IMR-90 (cell line): Measurements from ENCODE around the gene OXLD1. TPM values are rescaled to one million over a fixed set of nuclear protein-coding genes. Genes with fewer than 3 reads are reported as not detected.
A peak's percentile ranks its signal among the peaks of the same experiment; 100 is the strongest.

ENCODE experiments used
- ATAC-seq: fragments of 200-7000 bp; cut with Tn5 transposase; 2 replicates; pipeline ENCODE4 v1.9.1; 2020; ENCODE audit warnings: low read depth, mild to moderate bottlenecking, moderate library complexity
- BruUV-seq: library from RNA; stranded (reverse); fragments of 400-500 nt; replicated peaks from 2 replicates; lab custom pipeline; 2021; lab: Mats Ljungman, UMichigan
- CTCF ChIA-PET: fragments of 300-600 bp; formaldehyde crosslinking; extraction: SDS; loops from one replicate; lab custom pipeline; 2021; ENCODE audit warnings: antibody characterized with exemption; lab: Yijun Ruan, JAX
- POLR2A ChIA-PET: fragments of 300-600 bp; sonication (Branson Sonifier 250); formaldehyde crosslinking; loops from one replicate; lab custom pipeline; 2022; ENCODE audit warnings: antibody characterized with exemption; ENCODE audit not compliant: unreplicated experiment; lab: Charles Lee
- DNase-seq: peaks from one replicate; pipeline ENCODE4 v3.0.0; 2013
- H2AFZ ChIP-seq: replicated peaks from 2 replicates; pipeline ENCODE3; 2013; ENCODE audit warnings: low read length, mild to moderate bottlenecking; ENCODE audit not compliant: poor library complexity
- H2AK5ac ChIP-seq: 2 replicates; pipeline ENCODE4 v1.6.1; 2013; ENCODE audit warnings: low read depth, low read length, inconsistent platforms
- H2AK9ac ChIP-seq: replicated peaks from 2 replicates; pipeline ENCODE3; 2013; ENCODE audit warnings: mild to moderate bottlenecking, low read depth, low read length, moderate library complexity; ENCODE audit not compliant: poor library complexity
- H2BK120ac ChIP-seq: 2 replicates; pipeline ENCODE4 v1.6.1; 2013; ENCODE audit warnings: low read depth, low read length, inconsistent platforms
- H2BK15ac ChIP-seq: 3 replicates; pipeline ENCODE4 v1.6.1; 2013; ENCODE audit warnings: low read depth, low read length, inconsistent platforms
- H2BK20ac ChIP-seq: 2 replicates; pipeline ENCODE4 v1.6.1; 2013; ENCODE audit warnings: low read depth, mild to moderate bottlenecking, inconsistent platforms, low read length, moderate library complexity
- H2BK5ac ChIP-seq: 2 replicates; pipeline ENCODE4 v1.6.1; 2013; ENCODE audit warnings: mild to moderate bottlenecking, low read depth, low read length, inconsistent platforms; ENCODE audit not compliant: poor library complexity, severe bottlenecking
- H3K14ac ChIP-seq: replicated peaks from 2 replicates; pipeline ENCODE4 v1.6.1; 2013; ENCODE audit warnings: low read depth, low read length, inconsistent platforms
- H3K18ac ChIP-seq: 2 replicates; pipeline ENCODE4 v1.6.1; 2013; ENCODE audit warnings: low read depth, low read length, control low read depth
- H3K23ac ChIP-seq: 2 replicates; pipeline ENCODE4 v1.6.1; 2013; ENCODE audit warnings: low read depth, low read length, inconsistent platforms
- H3K27ac ChIP-seq: 2 replicates; pipeline ENCODE4 v1.5.1; 2013; ENCODE audit warnings: mild to moderate bottlenecking, control low read depth, low read length; ENCODE audit not compliant: insufficient read depth
- H3K27me3 ChIP-seq: 2 replicates; pipeline ENCODE4 v1.6.1; 2013; ENCODE audit warnings: low read length; ENCODE audit not compliant: control insufficient read depth, insufficient read depth
- H3K36me3 ChIP-seq: 2 replicates; pipeline ENCODE4 v1.6.1; 2013; ENCODE audit warnings: low read length, mixed read lengths; ENCODE audit not compliant: control insufficient read depth, insufficient read depth
- H3K4ac ChIP-seq: 2 replicates; pipeline ENCODE4 v1.6.1; 2013; ENCODE audit warnings: low read depth, low read length, inconsistent platforms
- H3K4me1 ChIP-seq: 2 replicates; pipeline ENCODE4 v1.6.1; 2013; ENCODE audit warnings: low read length, mixed read lengths; ENCODE audit not compliant: control insufficient read depth, insufficient read depth
- H3K4me2 ChIP-seq: 2 replicates; pipeline ENCODE4 v1.6.1; 2013; ENCODE audit warnings: low read depth, mild to moderate bottlenecking, control low read depth, low read length, moderate library complexity
- H3K4me3 ChIP-seq: 2 replicates; pipeline ENCODE4 v1.5.1; 2013; ENCODE audit warnings: low read depth, mild to moderate bottlenecking, control low read depth, low read length, moderate library complexity; ENCODE audit not compliant: insufficient read depth
- H3K56ac ChIP-seq: 2 replicates; pipeline ENCODE4 v1.6.1; 2013; ENCODE audit warnings: low read length, inconsistent platforms; ENCODE audit not compliant: insufficient read depth; ENCODE audit errors: extremely low read depth
- H3K79me1 ChIP-seq, 2 experiments: 2 replicates each; pipeline ENCODE4 v1.6.1; 2013; ENCODE audit warnings: low read length in 2 of 2, inconsistent platforms in 1 of 2, low read depth in 1 of 2
- H3K9ac ChIP-seq: 2 replicates; pipeline ENCODE4 v1.6.1; 2013; ENCODE audit warnings: low read depth, low read length, control low read depth
- H3K9me1 ChIP-seq: 2 replicates; pipeline ENCODE4 v1.6.1; 2013; ENCODE audit warnings: low read length, inconsistent platforms; ENCODE audit not compliant: insufficient read depth
- H3K9me3 ChIP-seq: 2 replicates; pipeline ENCODE4 v1.6.1; 2013; ENCODE audit warnings: low read length; ENCODE audit not compliant: control insufficient read depth, insufficient read depth
- H4K20me1 ChIP-seq: 2 replicates; pipeline ENCODE4 v1.6.1; 2013; ENCODE audit warnings: low read length, inconsistent platforms; ENCODE audit not compliant: insufficient read depth
- H4K5ac ChIP-seq: 2 replicates; pipeline ENCODE4 v1.6.1; 2013; ENCODE audit warnings: mild to moderate bottlenecking, low read depth, low read length, control low read depth
- H4K8ac ChIP-seq, 2 experiments: 2 replicates each; pipeline ENCODE4 v1.6.1; 2013; ENCODE audit warnings: low read depth in 2 of 2, low read length in 2 of 2, control low read depth in 1 of 2, inconsistent platforms in 1 of 2
- H4K91ac ChIP-seq: 2 replicates; pipeline ENCODE4 v1.6.1; 2013; ENCODE audit warnings: low read depth, low read length, inconsistent platforms; ENCODE audit not compliant: insufficient read depth
- CEBPB ChIP-seq: IDR thresholded peaks from 2 replicates; pipeline ENCODE4 v1.6.1; 2012; ENCODE audit warnings: low read depth, low read length, improper control_type of control experiment
- CHD1 ChIP-seq: IDR thresholded peaks from 2 replicates; pipeline ENCODE4 v1.6.1; 2012; ENCODE audit warnings: low read depth, low read length, improper control_type of control experiment
- FOS ChIP-seq: fragments of 150-350 bp; IDR thresholded peaks from 2 replicates; pipeline ENCODE4 v1.6.1; 2016; ENCODE audit warnings: low read depth, low read length
- MAFK ChIP-seq: IDR thresholded peaks from 2 replicates; pipeline ENCODE4 v1.6.1; 2012; ENCODE audit warnings: low read depth, low read length, improper control_type of control experiment
- MAZ ChIP-seq: IDR thresholded peaks from 2 replicates; pipeline ENCODE4 v1.6.1; 2012; ENCODE audit warnings: low read depth, mild to moderate bottlenecking, low read length, improper control_type of control experiment, moderate library complexity, borderline replicate concordance
- NFE2L2 ChIP-seq: fragments of 150-350 bp; IDR thresholded peaks from 2 replicates; pipeline ENCODE4 v1.6.1; 2016; ENCODE audit warnings: low read depth, mild to moderate bottlenecking, low read length
- RAD21 ChIP-seq: IDR thresholded peaks from 2 replicates; pipeline ENCODE4 v1.6.1; 2012; ENCODE audit warnings: low read length, improper control_type of control experiment
- RFX5 ChIP-seq: IDR thresholded peaks from 2 replicates; pipeline ENCODE4 v1.8.0; 2012; ENCODE audit warnings: low read depth, mild to moderate bottlenecking, low read length, moderate library complexity
- USF2 ChIP-seq: fragments of 150-350 bp; IDR thresholded peaks from 2 replicates; pipeline ENCODE4 v1.6.1; 2017; ENCODE audit warnings: mild to moderate bottlenecking, antibody characterized with exemption, low read length, low read depth
- WGBS, 2 experiments: methylation state at CpG; one replicate each; pipeline versions ENCODE4 v1.1.5 to v1.1.7; 2013; ENCODE audit warnings: missing lambda C conversion rate in 2 of 2; ENCODE audit not compliant: insufficient read length in 1 of 2; ENCODE audit errors: extremely low coverage in 2 of 2; 5-methylcytosine and 5-hydroxymethylcytosine counted together
- dilution Hi-C: fragments of 300-500 bp; cut with HindIII; formaldehyde crosslinking; loops from one replicate; pipeline ENCODE4 v1.14.3; 2018; ENCODE audit warnings: low sequenced_read_pairs; ENCODE audit not compliant: unreplicated experiment
- in situ Hi-C: fragments of 300-500 bp; cut with MboI; formaldehyde crosslinking; loops from 3 replicates; pipeline ENCODE4 v1.14.3; 2019; ENCODE audit warnings: low sequenced_read_pairs, inconsistent platforms, mixed read lengths
- intact Hi-C: fragments of 100-400 bp; cut with micrococcal nuclease; formaldehyde crosslinking; loops from 2 replicates; pipeline ENCODE4 v1.10.0; 2022
- polyA plus RNA-seq, 3 experiments: library from polyadenylated mRNA; depleted of rRNA; stranded (reverse); fragments of >200 nt; gene quantifications; 2 replicates each; pipeline ENCODE4 v1.2.3, GENCODE V29; 2012; ENCODE audit warnings: low replicate concordance in 1 of 3
- total RNA-seq: library from RNA; depleted of rRNA; stranded (reverse); fragments of >200 nt; gene quantifications from 2 replicates; pipeline ENCODE4 v1.2.3, GENCODE V29; 2012

The OXLD1 gene
- total and polyA plus RNA-seq, 2 of the 4 experiments (the other 2 are of a cell fraction): 9.9 to 22.3 TPM

GRCh38 chr17:81705518-81706231, 39.3 kb upstream of the OXLD1 start:
- Histone ChIP-seq H3K9me1 (peaks cover 3% of the 10 kb centered on the region; the same call in 1 of the 2 replicates), H3K9ac (no peak overlapping the region), H3K18ac (no peak overlapping the region), H3K23ac (no peak overlapping the region), H2BK20ac (no peak overlapping the region), H4K20me1 (peaks cover 25% of the 10 kb centered on the region), H3K4ac (no peak overlapping the region), H4K8ac (no peak overlapping the region), H2BK15ac (no peak overlapping the region), H3K27me3 (no peaks in the 10 kb centered on the region), H2BK120ac (no peak overlapping the region), H3K56ac (no peak overlapping the region), H3K4me1 (peaks cover 10% of the 10 kb centered on the region), H2AK9ac (no peak overlapping the region), H3K36me3 (peaks cover 27% of the 10 kb centered on the region), H4K91ac (no peak overlapping the region), H3K4me2 (no peak overlapping the region), H2AK5ac (no peak overlapping the region), H2AFZ (peak overlapping the region; percentile 33), H2BK5ac (no peak overlapping the region), H3K14ac (no peak overlapping the region), H3K9me3 (no peaks in the 10 kb centered on the region), H3K27ac (no peak overlapping the region), H3K79me1 (peaks cover 12 to 50% of the 10 kb centered on the region in 2 experiments), H4K5ac (no peak overlapping the region), H3K4me3 (no peak overlapping the region)
- in situ Hi-C loops: no loop called here
- dilution Hi-C loops: no loop called here
- CTCF ChIA-PET: no interaction called here
- intact Hi-C loops: no loop called here
- TF ChIP-seq RAD21 (no peak), MAZ (no peak), CEBPB (no peak), NFE2L2 (no peak), RFX5 (no peak), FOS (no peak), MAFK (no peak), CHD1 (no peak), USF2 (no peak)
- WGBS, 2 experiments: 96% methylated on average over 17 of the region's 30 CpGs; no CpG with 5 or more reads in 1 of the 2 experiments
- POLR2A ChIA-PET: no interaction called here
- no peak for ATAC-seq
- DNase-seq: no peak
- BruUV-seq: no TSS peak
